Body of pancreas (tissue), 4 donors: ENCODE data around the gene DESI2. TPM values are rescaled to one million over a fixed set of nuclear protein-coding genes. Genes with fewer than 3 reads are reported as not detected.

ENCODE experiments used
- ATAC-seq: fragments of 150-250 bp; one replicate; pipeline ENCODE4 v1.9.1; 2016
- DNase-seq, 4 donors: peaks; one replicate each; pipeline ENCODE4 v3.0.0-alpha.2; 2019
- H3K27ac ChIP-seq, 4 donors: fragments of 200-600 bp; sonication (generic); 1 replicate in 3 of 4; 2 replicates in 1 of 4; pipeline versions ENCODE4 v1.5.1 to v1.6.1; 2016 to 2019; ENCODE audit warnings: mild to moderate bottlenecking in 1 of 4, mixed read lengths in 1 of 4, moderate library complexity in 1 of 4
- H3K27me3 ChIP-seq, 2 donors: fragments of 200-600 bp; sonication (generic); one replicate each; pipeline ENCODE4 v1.6.0; 2016; ENCODE audit warnings: mild to moderate bottlenecking in 1 of 2
- H3K36me3 ChIP-seq, 2 donors: fragments of 200-600 bp; sonication (generic); replicated peaks in 1 of 2; 2 replicates each; pipeline ENCODE4 v1.5.1; 2016; ENCODE audit warnings: low read depth in 2 of 2; ENCODE audit not compliant: insufficient read depth in 1 of 2
- H3K4me1 ChIP-seq: fragments of 200-600 bp; sonication (generic); one replicate; pipeline ENCODE4 v1.6.0; 2016
- H3K4me3 ChIP-seq, 2 donors: fragments of 200-600 bp; sonication (generic); 1 replicate in 1 of 2; 2 replicates in 1 of 2; pipeline ENCODE4 v1.5.1; 2016 to 2019
- H3K9me3 ChIP-seq, 3 donors: fragments of 200-600 bp; sonication (generic); 1 replicate in 2 of 3; 2 replicates in 1 of 3; pipeline ENCODE4 v1.5.1; 2016
- CTCF ChIP-seq, 7 experiments: fragments of 450-650 bp in 4 of 7; fragments of 200-600 bp in 3 of 7; sonication (generic) in 3 of 7; IDR thresholded peaks; one replicate each; pipeline ENCODE4 v1.5.1; 2016 to 2019; ENCODE audit warnings: antibody characterized with exemption in 7 of 7
- POLR2A ChIP-seq, 3 donors: fragments of 450-650 bp; IDR thresholded peaks; one replicate each; pipeline ENCODE4 v1.6.1; 2016; ENCODE audit warnings: antibody characterized with exemption in 3 of 3, mild to moderate bottlenecking in 2 of 3
- WGBS, 2 donors: methylation state at CpG; one replicate each; pipeline ENCODE4 v1.1.5; 2017; 5-methylcytosine and 5-hydroxymethylcytosine counted together
- intact Hi-C: fragments of 100-400 bp; cut with DNase I; formaldehyde crosslinking; loops from one replicate; pipeline ENCODE4 v1.15.1; 2023
- total RNA-seq, 2 donors: library from RNA; depleted of rRNA; stranded (reverse); fragments of >200 nt; gene quantifications; one replicate each; pipeline ENCODE4 v1.1.0, GENCODE V29; 2016

Gene DESI2
- total RNA-seq, 2 donors from 2014 or later = 14.5 TPM

- Histone ChIP-seq H3K27ac (no peak overlapping the region), H3K36me3 (no peaks in the 10 kb centered on the region), H3K9me3 (no peaks in the 10 kb centered on the region), H3K27me3 (no peaks in the 10 kb centered on the region), H3K4me3 (no peak overlapping the region), H3K4me1 (no peaks in the 10 kb centered on the region)
- TF ChIP-seq CTCF (IDR thresholded peaks at IDR 0.05) (no peak), POLR2A (IDR thresholded peaks at IDR 0.05) (no peak)
- ATAC-seq (no peak), DNase-seq (no peak)
- intact Hi-C loops = no loop called here
- 93 to 94% methylated on average over 7 of the region's 7 CpGs for WGBS, 2 donors
These were observed 59.7 kb downstream of the DESI2 start for GRCh38 chr1:244712669-244713068.

- DNase-seq = no peak
- H3K4me1 ChIP-seq = no peaks in the 10 kb centered on the region
- H3K36me3 ChIP-seq = no peaks in the 10 kb centered on the region
- TF ChIP-seq CTCF (IDR thresholded peaks at IDR 0.05) (no peak), POLR2A (IDR thresholded peaks at IDR 0.05) (no peak)
- no peak for ATAC-seq
- no peaks in the 10 kb centered on the region for H3K9me3 ChIP-seq
- no peak overlapping the region for H3K27ac ChIP-seq
- no peak overlapping the region for H3K4me3 ChIP-seq
- H3K27me3 ChIP-seq = no peaks in the 10 kb centered on the region
- intact Hi-C loops = no loop called here
- WGBS, 2 donors = 80 to 88% methylated on average over 8 of the region's 8 CpGs
These were observed 60.4 kb downstream of the DESI2 start for GRCh38 chr1:244713332-244713731.

GRCh38 chr1:244727871-244728474 lies 75.0 kb downstream of the DESI2 start:
- no peaks in the 10 kb centered on the region for H3K27me3 ChIP-seq
- ATAC-seq (no peak), DNase-seq (no peak)
- no peaks in the 10 kb centered on the region for H3K9me3 ChIP-seq
- H3K36me3 ChIP-seq = no peaks in the 10 kb centered on the region
- no peak overlapping the region for H3K27ac ChIP-seq
- peaks cover 4% of the 10 kb centered on the region for H3K4me1 ChIP-seq
- intact Hi-C loops = no loop called here
- WGBS, 2 donors = 80 to 91% methylated on average over 11 of the region's 11 CpGs
- no peak overlapping the region for H3K4me3 ChIP-seq
- TF ChIP-seq POLR2A (IDR thresholded peaks at IDR 0.05) = no peak
- no peak for TF ChIP-seq CTCF (IDR thresholded peaks at IDR 0.05)

GRCh38 chr1:244730153-244730933 lies 77.4 kb downstream of the DESI2 start:
- no peak overlapping the region for H3K27ac ChIP-seq

More at GRCh38 chr1:244730153-244730933, 77.4 kb downstream of the DESI2 start:
- intact Hi-C loops = no loop called here
- Histone ChIP-seq H3K4me3 (peak overlapping the region in 1 of 2 donors; percentile 56), H3K4me1 (peaks cover 4% of the 10 kb centered on the region), H3K27me3 (no peaks in the 10 kb centered on the region), H3K36me3 (no peaks in the 10 kb centered on the region), H3K9me3 (no peaks in the 10 kb centered on the region)
- no peak for TF ChIP-seq CTCF (IDR thresholded peaks at IDR 0.05)
- TF ChIP-seq POLR2A (IDR thresholded peaks at IDR 0.05) = no peak
- peak; percentile 73 for ATAC-seq
- DNase-seq = peak; percentile 27 to 58 (median 39)
- WGBS, 2 donors = 0 to 1% methylated on average over 30 to 67 of the region's 94 CpGs
